Measurements from ENCODE around the gene TMTC1. TPM values are rescaled to one million over a fixed set of nuclear protein-coding genes. Genes with fewer than 3 reads are reported as not detected.

TMTC1 gene
- total RNA-seq, 2 experiments from 2014 or later = not detected

GRCh38 chr12:29682088-29682487, 101.7 kb downstream of the TMTC1 start:
- no peaks in the 10 kb centered on the region for H3K9me3 Mint-ChIP-seq
- POLR2A ChIA-PET = interaction anchor here (0.6 kb wide), 1 partner anchor 37 kb away, joined by 3 read pairs; no protein-coding TSS in a partner anchor
- DNase-seq (no peak), ATAC-seq (no peak)
- no peak overlapping the region for H3K4me3 Mint-ChIP-seq
- CTCF ChIA-PET = no interaction called here
- no peak overlapping the region for H3K27ac Mint-ChIP-seq
- H3K36me3 Mint-ChIP-seq (ENCODE audit: low read depth) = no peaks in the 10 kb centered on the region
- TF ChIP-seq CTCF (IDR thresholded peaks at IDR 0.05) = no peak
- intact Hi-C loops (cut with micrococcal nuclease) = no loop called here
- H3K27me3 Mint-ChIP-seq = peaks cover 11% of the 10 kb centered on the region
- no peaks in the 10 kb centered on the region for H3K4me1 Mint-ChIP-seq (ENCODE audit: low read depth)

- POLR2A ChIA-PET = no interaction called here
- ATAC-seq (no peak), DNase-seq (no peak)
- Mint-ChIP-seq H3K4me3 (no peak overlapping the region), H3K4me1 (ENCODE audit: low read depth) (no peaks in the 10 kb centered on the region), H3K27me3 (peaks cover 11% of the 10 kb centered on the region), H3K27ac (no peak overlapping the region), H3K36me3 (ENCODE audit: low read depth) (no peaks in the 10 kb centered on the region), H3K9me3 (no peaks in the 10 kb centered on the region)
- intact Hi-C loops (cut with micrococcal nuclease) = no loop called here
- TF ChIP-seq CTCF (IDR thresholded peaks at IDR 0.05) = no peak
- CTCF ChIA-PET = no interaction called here
Measured at GRCh38 chr12:29681370-29681769, 102.4 kb downstream of the TMTC1 start.

GRCh38 chr12:29676676-29677075, 107.1 kb downstream of the TMTC1 start:
- no peak overlapping the region for H3K27ac Mint-ChIP-seq

GRCh38 chr12:29674463-29674862, 109.3 kb downstream of the TMTC1 start:
- CTCF ChIA-PET = no interaction called here

More at GRCh38 chr12:29676676-29677075, 107.1 kb downstream of the TMTC1 start:
- POLR2A ChIA-PET = no interaction called here
- CTCF ChIA-PET = no interaction called here
- intact Hi-C loops (cut with micrococcal nuclease) = no loop called here
- TF ChIP-seq CTCF (IDR thresholded peaks at IDR 0.05) = no peak
- H3K9me3 Mint-ChIP-seq = no peaks in the 10 kb centered on the region
- H3K27me3 Mint-ChIP-seq = peaks cover 8% of the 10 kb centered on the region
- H3K4me1 Mint-ChIP-seq (ENCODE audit: low read depth) = no peaks in the 10 kb centered on the region
- no peak overlapping the region for H3K4me3 Mint-ChIP-seq
- no peak for ATAC-seq
- no peaks in the 10 kb centered on the region for H3K36me3 Mint-ChIP-seq (ENCODE audit: low read depth)
- no peak for DNase-seq

GRCh38 chr12:29673346-29673745, 110.4 kb downstream of the TMTC1 start:
- DNase-seq (no peak), ATAC-seq (no peak)
- no peak overlapping the region for H3K27ac Mint-ChIP-seq
- no peaks in the 10 kb centered on the region for H3K9me3 Mint-ChIP-seq
- intact Hi-C loops (cut with micrococcal nuclease) = no loop called here
- TF ChIP-seq CTCF (IDR thresholded peaks at IDR 0.05) = no peak
- H3K4me3 Mint-ChIP-seq = no peak overlapping the region
- ChIA-PET POLR2A (no interaction called here), CTCF (no interaction called here)
- peaks cover 2% of the 10 kb centered on the region for H3K27me3 Mint-ChIP-seq
- no peaks in the 10 kb centered on the region for H3K36me3 Mint-ChIP-seq (ENCODE audit: low read depth)
- no peaks in the 10 kb centered on the region for H3K4me1 Mint-ChIP-seq (ENCODE audit: low read depth)

More at GRCh38 chr12:29674463-29674862, 109.3 kb downstream of the TMTC1 start:
- H3K36me3 Mint-ChIP-seq (ENCODE audit: low read depth) = no peaks in the 10 kb centered on the region
- POLR2A ChIA-PET = no interaction called here
- ATAC-seq (no peak), DNase-seq (no peak)
- no peak for TF ChIP-seq CTCF (IDR thresholded peaks at IDR 0.05)
- intact Hi-C loops (cut with micrococcal nuclease) = no loop called here
- H3K4me3 Mint-ChIP-seq = no peak overlapping the region
- H3K27me3 Mint-ChIP-seq = peaks cover 5% of the 10 kb centered on the region
- H3K9me3 Mint-ChIP-seq = no peaks in the 10 kb centered on the region
- H3K4me1 Mint-ChIP-seq (ENCODE audit: low read depth) = no peaks in the 10 kb centered on the region
- H3K27ac Mint-ChIP-seq = no peak overlapping the region
